Smooth muscle cell of the umbilical artery (primary cell): ENCODE results near the gene TBCC. TPM values are rescaled to one million over a fixed set of nuclear protein-coding genes. Genes with fewer than 3 reads are reported as not detected.

Experiments
- total RNA-seq: library from RNA; depleted of rRNA; stranded (reverse); fragments of >200 nt; gene quantifications from 2 replicates; pipeline ENCODE4 v1.2.3, GENCODE V29; 2014

The TBCC gene, protein sequence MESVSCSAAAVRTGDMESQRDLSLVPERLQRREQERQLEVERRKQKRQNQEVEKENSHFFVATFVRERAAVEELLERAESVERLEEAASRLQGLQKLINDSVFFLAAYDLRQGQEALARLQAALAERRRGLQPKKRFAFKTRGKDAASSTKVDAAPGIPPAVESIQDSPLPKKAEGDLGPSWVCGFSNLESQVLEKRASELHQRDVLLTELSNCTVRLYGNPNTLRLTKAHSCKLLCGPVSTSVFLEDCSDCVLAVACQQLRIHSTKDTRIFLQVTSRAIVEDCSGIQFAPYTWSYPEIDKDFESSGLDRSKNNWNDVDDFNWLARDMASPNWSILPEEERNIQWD
- 22.9 and 29.1 TPM in 2 replicates for total RNA-seq

DNA sequence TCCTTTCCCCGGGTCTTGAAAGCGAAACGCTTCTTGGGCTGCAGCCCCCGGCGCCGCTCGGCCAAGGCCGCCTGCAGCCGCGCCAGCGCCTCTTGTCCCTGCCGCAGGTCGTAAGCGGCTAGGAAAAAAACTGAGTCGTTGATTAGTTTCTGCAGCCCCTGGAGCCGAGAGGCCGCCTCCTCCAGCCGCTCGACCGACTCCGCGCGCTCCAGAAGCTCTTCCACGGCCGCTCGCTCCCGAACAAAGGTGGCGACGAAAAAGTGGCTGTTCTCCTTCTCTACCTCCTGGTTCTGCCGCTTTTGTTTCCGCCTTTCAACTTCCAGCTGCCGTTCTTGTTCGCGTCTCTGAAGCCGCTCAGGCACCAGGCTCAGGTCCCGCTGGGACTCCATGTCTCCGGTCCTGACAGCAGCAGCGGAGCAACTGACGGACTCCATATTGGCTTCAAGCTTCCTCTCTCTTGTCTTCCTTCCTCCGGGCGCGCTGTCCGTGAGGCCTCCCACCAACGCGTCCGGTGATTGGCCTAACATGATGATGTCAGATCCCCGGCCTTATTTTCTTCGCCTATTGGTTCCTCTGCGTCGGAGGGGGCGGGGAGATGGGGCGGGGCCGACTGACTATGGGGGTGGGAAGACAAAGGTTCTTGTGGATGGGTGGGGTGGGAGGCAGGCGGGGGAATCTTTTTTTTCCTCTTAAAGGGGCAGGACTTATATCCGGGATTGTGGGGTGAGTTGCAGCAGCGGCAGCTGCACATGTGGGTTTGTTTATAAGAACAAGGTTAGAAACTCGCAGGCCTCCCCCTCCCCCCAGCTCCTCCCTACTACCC, at the start of gene TBCC:
TSS of gene TBCC (minus strand) at position 464 of the 823 bp plus-strand sequence. CDS start at position 434, 30 bp downstream.

DNA sequence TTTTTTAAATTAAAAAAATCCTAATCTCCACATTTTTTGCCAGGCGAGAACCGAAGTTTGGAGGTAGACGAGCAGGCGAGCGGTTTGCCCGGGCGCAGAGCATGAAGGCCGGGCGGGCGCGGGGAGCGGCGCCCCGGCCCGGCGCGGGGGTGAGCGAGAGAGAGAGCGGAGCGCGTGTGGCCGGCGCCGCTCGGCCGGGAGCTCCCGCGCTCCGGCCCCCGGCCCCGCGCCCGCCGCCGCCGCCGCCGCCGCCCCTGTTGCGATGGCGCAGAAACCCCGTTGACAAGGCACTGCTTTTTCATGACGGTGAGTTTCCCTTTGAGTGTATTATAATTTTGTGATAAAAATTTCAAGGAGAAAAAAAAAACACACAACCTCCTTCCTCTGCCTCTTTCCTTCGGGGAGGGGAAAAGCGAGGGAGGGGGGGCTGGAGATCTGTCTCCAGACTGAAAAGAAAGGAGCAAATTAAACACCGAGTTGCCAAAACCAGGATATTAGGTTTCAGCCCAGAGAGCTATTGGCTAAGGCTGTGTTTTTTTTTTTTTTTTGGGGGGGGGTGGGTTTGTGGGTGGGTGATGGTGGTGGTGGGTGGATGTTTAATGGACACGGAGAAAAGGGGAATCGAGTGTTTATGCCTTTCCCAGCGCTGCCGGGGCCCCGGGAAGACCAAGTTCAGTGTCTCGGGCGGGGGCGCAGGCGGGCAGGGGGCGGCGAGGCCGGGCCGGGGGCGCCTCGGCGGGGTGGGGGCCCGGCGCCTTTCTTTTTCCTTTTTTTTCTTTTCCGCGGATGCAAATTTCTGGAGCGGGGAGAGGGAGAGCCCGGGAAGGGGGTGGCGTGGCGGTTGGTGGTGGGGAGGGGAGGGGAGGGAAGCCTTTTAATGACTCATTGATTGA, 36.1 kb upstream of the TBCC start, which contains the start of gene BICRAL:
TSS of gene BICRAL (plus strand) at position 257 of the 893 bp plus-strand sequence. CDS start 39,971 bp downstream, outside the sequence.

DNA sequence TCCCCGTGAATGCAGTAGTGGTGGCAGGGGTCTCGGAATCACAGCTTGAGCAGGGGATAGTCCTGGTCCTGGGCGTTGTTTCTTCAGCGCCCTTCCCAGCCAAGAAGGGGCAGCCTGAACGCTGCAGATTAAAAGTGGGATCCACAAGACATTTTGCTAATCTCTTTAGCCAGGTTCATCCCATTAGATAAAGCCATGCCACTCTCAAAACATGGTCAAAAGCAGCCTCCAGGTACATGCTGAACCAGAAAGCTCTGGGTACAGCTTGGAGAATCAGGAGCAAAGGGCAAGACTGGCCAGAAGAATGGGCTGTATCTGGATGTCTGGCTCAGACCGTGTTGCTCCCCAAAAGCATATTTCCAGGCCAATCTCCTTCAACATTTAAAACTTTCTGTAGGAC, 23.4 kb downstream of the TBCC start, which contains the start of gene PRPH2:
TSS of gene PRPH2 (minus strand) at position 101 of the 400 bp plus-strand sequence. CDS start 263 bp downstream, outside the sequence.

Other genes starting within 250 kb of the TBCC start
- gene UBR2, start 182.1 kb downstream of the TBCC start, total RNA-seq, result 30.0 and 31.4 TPM in 2 replicates
- gene PRPH2, start 23.5 kb downstream of the TBCC start, total RNA-seq, result 4.2 and 4.9 TPM in 2 replicates
- 3.9 and 5.1 TPM in 2 replicates for gene BICRAL, start 35.9 kb upstream of the TBCC start, total RNA-seq
- gene RPL7L1, start 133.5 kb upstream of the TBCC start, total RNA-seq, result 107 and 128 TPM in 2 replicates
- gene PTCRA, start 169.9 kb upstream of the TBCC start, total RNA-seq, result not detected in 2 replicates
- gene CNPY3, start 183.4 kb upstream of the TBCC start, total RNA-seq, result 58.5 and 60.9 TPM in 2 replicates
- gene GNMT, start 214.7 kb upstream of the TBCC start, total RNA-seq, result 0.30 TPM in 1 of 2 replicates, not detected in the other
- 38.0 and 65.6 TPM in 2 replicates for gene PEX6, start 233.1 kb upstream of the TBCC start, total RNA-seq
- gene PPP2R5D, start 238.5 kb upstream of the TBCC start, total RNA-seq, result 19.6 and 33.6 TPM in 2 replicates